GM23338 (cell line): Measurements from ENCODE around the gene ACTA2. TPM values are rescaled to one million over a fixed set of nuclear protein-coding genes. Genes with fewer than 3 reads are reported as not detected.

Experiments used
- ATAC-seq: fragments of 200-7000 bp; cut with Tn5 transposase; 3 replicates; pipeline ENCODE4 v1.9.1; 2020
- DNase-seq: peaks from one replicate; pipeline ENCODE4 v3.0.0-alpha.2; 2015; ENCODE audit warnings: low spot score
- H2AFZ ChIP-seq: fragments of 200-600 bp; sonication (generic); 2 replicates; pipeline ENCODE4 v1.8.0; 2016; ENCODE audit warnings: antibody characterized with exemption, mild to moderate bottlenecking, moderate library complexity
- H3F3A ChIP-seq: fragments of 200-600 bp; sonication (generic); replicated peaks from 2 replicates; pipeline ENCODE4 v1.8.0; 2017; ENCODE audit warnings: antibody characterized with exemption, mixed run types, low read depth
- H3K27ac ChIP-seq: fragments of 200-600 bp; sonication (generic); 2 replicates; pipeline ENCODE4 v1.6.1; 2016; ENCODE audit warnings: low read depth
- H3K27me3 ChIP-seq: fragments of 200-600 bp; sonication (generic); 2 replicates; pipeline ENCODE4 v1.8.0; 2016; ENCODE audit warnings: mild to moderate bottlenecking, mixed run types, moderate library complexity; ENCODE audit not compliant: insufficient read depth
- H3K36me3 ChIP-seq: fragments of 200-600 bp; sonication (generic); 2 replicates; pipeline ENCODE4 v1.8.0; 2016; ENCODE audit warnings: mild to moderate bottlenecking; ENCODE audit not compliant: insufficient read depth
- H3K4me1 ChIP-seq: fragments of 200-600 bp; sonication (generic); 2 replicates; pipeline ENCODE4 v1.8.0; 2016; ENCODE audit warnings: mild to moderate bottlenecking, moderate library complexity; ENCODE audit not compliant: insufficient read depth
- H3K4me2 ChIP-seq: fragments of 200-600 bp; sonication (generic); 2 replicates; pipeline ENCODE4 v1.7.1; 2017; ENCODE audit warnings: mixed run types
- H3K4me3 ChIP-seq: fragments of 200-600 bp; sonication (generic); 2 replicates; pipeline ENCODE4 v1.6.1; 2016; ENCODE audit warnings: mixed run types
- H3K79me2 ChIP-seq: fragments of 200-600 bp; sonication (generic); replicated peaks from 2 replicates; pipeline ENCODE4 v1.8.0; 2017; ENCODE audit warnings: mild to moderate bottlenecking; ENCODE audit not compliant: insufficient read depth
- H3K9me2 ChIP-seq: fragments of 200-600 bp; sonication (generic); 2 replicates; pipeline ENCODE4 v1.8.0; 2017; ENCODE audit not compliant: insufficient read depth
- H4K20me1 ChIP-seq: fragments of 200-600 bp; sonication (generic); replicated peaks from 2 replicates; pipeline ENCODE4 v1.8.0; 2017; ENCODE audit warnings: mild to moderate bottlenecking; ENCODE audit not compliant: insufficient read depth
- H3K27ac Mint-ChIP-seq: 2 replicates; pipeline ENCODE4 v1.8.0; 2020; ENCODE audit warnings: inconsistent platforms, mild to moderate bottlenecking, moderate library complexity, mixed read lengths
- H3K27me3 Mint-ChIP-seq: 3 replicates; pipeline ENCODE4 v1.8.0; 2022; ENCODE audit warnings: low read depth, mild to moderate bottlenecking, moderate library complexity, mixed read lengths, inconsistent platforms; ENCODE audit not compliant: insufficient read depth, poor library complexity
- H3K36me3 Mint-ChIP-seq: 3 replicates; pipeline ENCODE4 v1.8.0; 2021; ENCODE audit warnings: low read depth, mild to moderate bottlenecking, inconsistent platforms, moderate library complexity, mixed read lengths
- H3K4me1 Mint-ChIP-seq: 3 replicates; pipeline ENCODE4 v1.8.0; 2020; ENCODE audit warnings: mild to moderate bottlenecking, inconsistent platforms, mixed read lengths
- H3K4me3 Mint-ChIP-seq: 3 replicates; pipeline ENCODE4 v1.8.0; 2021; ENCODE audit warnings: moderate library complexity, mild to moderate bottlenecking, inconsistent platforms, mixed read lengths
- H3K9me3 Mint-ChIP-seq: 3 replicates; pipeline ENCODE4 v1.8.0; 2020; ENCODE audit warnings: moderate library complexity, mild to moderate bottlenecking, inconsistent platforms, mixed read lengths
- CREB1 ChIP-seq: fragments of 250-450 bp; sonication (Bioruptor Pico); IDR thresholded peaks from 2 replicates; pipeline ENCODE4 v1.5.0; 2020; ENCODE audit warnings: low read depth, mild to moderate bottlenecking, moderate library complexity
- EZH2 ChIP-seq: fragments of 200-600 bp; sonication (generic); IDR thresholded peaks from one replicate; pipeline ENCODE4 v1.8.0; 2017; ENCODE audit warnings: antibody characterized with exemption, mild to moderate bottlenecking, low read depth; ENCODE audit not compliant: unreplicated experiment
- EZH2phosphoT487 ChIP-seq: fragments of 200-600 bp; sonication (generic); IDR thresholded peaks from one replicate; pipeline ENCODE4 v1.8.1; 2018; ENCODE audit warnings: antibody characterized with exemption; ENCODE audit not compliant: unreplicated experiment
- JUNB ChIP-seq: IDR thresholded peaks from one replicate; pipeline ENCODE4 v1.6.1; 2016; ENCODE audit warnings: antibody characterized with exemption; ENCODE audit not compliant: unreplicated experiment
- NANOG ChIP-seq: IDR thresholded peaks from 2 replicates; pipeline ENCODE4 v1.6.1; 2016; ENCODE audit warnings: antibody characterized with exemption, borderline replicate concordance
- POLR2AphosphoS5 ChIP-seq: IDR thresholded peaks from 2 replicates; pipeline ENCODE4 v1.6.1; 2016; ENCODE audit warnings: antibody characterized with exemption, low read depth
- STAT1 ChIP-seq: IDR thresholded peaks from one replicate; pipeline ENCODE4 v1.6.1; 2016; ENCODE audit warnings: antibody characterized with exemption; ENCODE audit not compliant: unreplicated experiment
- ZNF114 ChIP-seq: fragments of 250-450 bp; sonication (Bioruptor Pico); IDR thresholded peaks from 2 replicates; pipeline ENCODE4 v1.5.0; 2020; ENCODE audit warnings: mild to moderate bottlenecking, moderate library complexity
- ZNF331 ChIP-seq: fragments of 250-450 bp; sonication (Bioruptor Pico); IDR thresholded peaks from 2 replicates; pipeline ENCODE4 v1.5.0; 2020; ENCODE audit warnings: low read depth, mild to moderate bottlenecking, moderate library complexity
- polyA plus RNA-seq: library from polyadenylated mRNA; unstranded; fragments of >200 nt; fragmentation: Nextera tagmentation; extraction: Ambion mirVana; gene quantifications from 2 replicates; pipeline ENCODE4 v1.2.1, GENCODE V29; 2016
- total RNA-seq: library from RNA; depleted of rRNA; stranded (reverse); fragments of >200 nt; shearing (Covaris generic); gene quantifications from 2 replicates; pipeline ENCODE4 v1.2.3, GENCODE V29; 2014
- TF ChIP-seq, protein P1 (sequence below): IDR thresholded peaks from 2 replicates; pipeline ENCODE4 v1.6.1; 2016; ENCODE audit warnings: antibody characterized with exemption
- TF ChIP-seq, protein P2 (sequence below), 2 experiments: fragments of 200-600 bp in 1 of 2; sonication (generic) in 1 of 2; conservative IDR thresholded peaks; 2 replicates each; pipeline versions ENCODE4 v1.5.1 to v1.6.1; 2016 to 2017; ENCODE audit warnings: antibody characterized with exemption in 2 of 2, low read depth in 2 of 2, mild to moderate bottlenecking in 2 of 2, moderate library complexity in 1 of 2
- TF ChIP-seq, protein P3 (sequence below): fragments of 250-450 bp; sonication (Bioruptor Pico); IDR thresholded peaks from 2 replicates; pipeline ENCODE4 v1.5.0; 2020; ENCODE audit warnings: mild to moderate bottlenecking, moderate library complexity
- TF ChIP-seq, protein P4 (sequence below): IDR thresholded peaks from one replicate; pipeline ENCODE4 v1.6.1; 2018; ENCODE audit warnings: antibody characterized with exemption; ENCODE audit not compliant: unreplicated experiment

ACTA2 gene
- total and polyA plus RNA-seq, 2 experiments from 2014 or later: 3.4 to 9.4 TPM

DNA sequence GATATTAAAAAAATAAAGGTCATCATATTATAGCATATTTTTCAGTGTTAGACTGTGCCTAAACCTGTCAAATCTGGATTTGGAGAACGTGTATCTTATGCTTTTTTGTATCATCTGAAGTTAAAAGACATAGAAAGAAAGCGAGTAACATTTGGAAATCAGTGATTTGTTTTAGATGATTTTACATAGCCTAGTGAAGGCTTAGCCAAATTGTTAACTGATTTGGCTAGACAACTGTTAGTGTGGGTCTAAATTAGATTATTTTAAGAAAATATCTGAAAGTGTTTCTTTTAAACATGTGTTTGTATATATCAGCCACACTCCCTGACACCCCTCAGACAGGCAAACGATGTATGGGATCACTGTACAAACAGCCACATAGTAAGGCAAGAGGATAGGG lies 35.6 kb downstream of the ACTA2 start:
- no peaks in the 10 kb centered on the region for H3K27me3 ChIP-seq
- H2AFZ ChIP-seq: no peak overlapping the region
- Mint-ChIP-seq H3K4me3 (no peak overlapping the region), H3K27me3 (no peaks in the 10 kb centered on the region), H3K4me1 (no peaks in the 10 kb centered on the region), H3K9me3 (no peaks in the 10 kb centered on the region), H3K27ac (no peak overlapping the region), H3K36me3 (no peaks in the 10 kb centered on the region)
- H4K20me1 ChIP-seq: no peaks in the 10 kb centered on the region
- no peaks in the 10 kb centered on the region for H3K9me2 ChIP-seq
- no peak overlapping the region for H3K4me3 ChIP-seq
- no peaks in the 10 kb centered on the region for H3K36me3 ChIP-seq
- DNase-seq (no peak), ATAC-seq (no peak)
- H3F3A ChIP-seq: no peaks in the 10 kb centered on the region
- H3K79me2 ChIP-seq: no peaks in the 10 kb centered on the region
- H3K27ac ChIP-seq: no peak overlapping the region
- no peaks in the 10 kb centered on the region for H3K4me1 ChIP-seq
- TF ChIP-seq, protein P1, sequence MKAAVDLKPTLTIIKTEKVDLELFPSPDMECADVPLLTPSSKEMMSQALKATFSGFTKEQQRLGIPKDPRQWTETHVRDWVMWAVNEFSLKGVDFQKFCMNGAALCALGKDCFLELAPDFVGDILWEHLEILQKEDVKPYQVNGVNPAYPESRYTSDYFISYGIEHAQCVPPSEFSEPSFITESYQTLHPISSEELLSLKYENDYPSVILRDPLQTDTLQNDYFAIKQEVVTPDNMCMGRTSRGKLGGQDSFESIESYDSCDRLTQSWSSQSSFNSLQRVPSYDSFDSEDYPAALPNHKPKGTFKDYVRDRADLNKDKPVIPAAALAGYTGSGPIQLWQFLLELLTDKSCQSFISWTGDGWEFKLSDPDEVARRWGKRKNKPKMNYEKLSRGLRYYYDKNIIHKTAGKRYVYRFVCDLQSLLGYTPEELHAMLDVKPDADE: no peak
- TF ChIP-seq, protein P2, sequence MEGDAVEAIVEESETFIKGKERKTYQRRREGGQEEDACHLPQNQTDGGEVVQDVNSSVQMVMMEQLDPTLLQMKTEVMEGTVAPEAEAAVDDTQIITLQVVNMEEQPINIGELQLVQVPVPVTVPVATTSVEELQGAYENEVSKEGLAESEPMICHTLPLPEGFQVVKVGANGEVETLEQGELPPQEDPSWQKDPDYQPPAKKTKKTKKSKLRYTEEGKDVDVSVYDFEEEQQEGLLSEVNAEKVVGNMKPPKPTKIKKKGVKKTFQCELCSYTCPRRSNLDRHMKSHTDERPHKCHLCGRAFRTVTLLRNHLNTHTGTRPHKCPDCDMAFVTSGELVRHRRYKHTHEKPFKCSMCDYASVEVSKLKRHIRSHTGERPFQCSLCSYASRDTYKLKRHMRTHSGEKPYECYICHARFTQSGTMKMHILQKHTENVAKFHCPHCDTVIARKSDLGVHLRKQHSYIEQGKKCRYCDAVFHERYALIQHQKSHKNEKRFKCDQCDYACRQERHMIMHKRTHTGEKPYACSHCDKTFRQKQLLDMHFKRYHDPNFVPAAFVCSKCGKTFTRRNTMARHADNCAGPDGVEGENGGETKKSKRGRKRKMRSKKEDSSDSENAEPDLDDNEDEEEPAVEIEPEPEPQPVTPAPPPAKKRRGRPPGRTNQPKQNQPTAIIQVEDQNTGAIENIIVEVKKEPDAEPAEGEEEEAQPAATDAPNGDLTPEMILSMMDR (conservative IDR thresholded peaks at IDR 0.05; ENCODE audit: low read depth in 2 of 2): no peak
- TF ChIP-seq, protein P3, sequence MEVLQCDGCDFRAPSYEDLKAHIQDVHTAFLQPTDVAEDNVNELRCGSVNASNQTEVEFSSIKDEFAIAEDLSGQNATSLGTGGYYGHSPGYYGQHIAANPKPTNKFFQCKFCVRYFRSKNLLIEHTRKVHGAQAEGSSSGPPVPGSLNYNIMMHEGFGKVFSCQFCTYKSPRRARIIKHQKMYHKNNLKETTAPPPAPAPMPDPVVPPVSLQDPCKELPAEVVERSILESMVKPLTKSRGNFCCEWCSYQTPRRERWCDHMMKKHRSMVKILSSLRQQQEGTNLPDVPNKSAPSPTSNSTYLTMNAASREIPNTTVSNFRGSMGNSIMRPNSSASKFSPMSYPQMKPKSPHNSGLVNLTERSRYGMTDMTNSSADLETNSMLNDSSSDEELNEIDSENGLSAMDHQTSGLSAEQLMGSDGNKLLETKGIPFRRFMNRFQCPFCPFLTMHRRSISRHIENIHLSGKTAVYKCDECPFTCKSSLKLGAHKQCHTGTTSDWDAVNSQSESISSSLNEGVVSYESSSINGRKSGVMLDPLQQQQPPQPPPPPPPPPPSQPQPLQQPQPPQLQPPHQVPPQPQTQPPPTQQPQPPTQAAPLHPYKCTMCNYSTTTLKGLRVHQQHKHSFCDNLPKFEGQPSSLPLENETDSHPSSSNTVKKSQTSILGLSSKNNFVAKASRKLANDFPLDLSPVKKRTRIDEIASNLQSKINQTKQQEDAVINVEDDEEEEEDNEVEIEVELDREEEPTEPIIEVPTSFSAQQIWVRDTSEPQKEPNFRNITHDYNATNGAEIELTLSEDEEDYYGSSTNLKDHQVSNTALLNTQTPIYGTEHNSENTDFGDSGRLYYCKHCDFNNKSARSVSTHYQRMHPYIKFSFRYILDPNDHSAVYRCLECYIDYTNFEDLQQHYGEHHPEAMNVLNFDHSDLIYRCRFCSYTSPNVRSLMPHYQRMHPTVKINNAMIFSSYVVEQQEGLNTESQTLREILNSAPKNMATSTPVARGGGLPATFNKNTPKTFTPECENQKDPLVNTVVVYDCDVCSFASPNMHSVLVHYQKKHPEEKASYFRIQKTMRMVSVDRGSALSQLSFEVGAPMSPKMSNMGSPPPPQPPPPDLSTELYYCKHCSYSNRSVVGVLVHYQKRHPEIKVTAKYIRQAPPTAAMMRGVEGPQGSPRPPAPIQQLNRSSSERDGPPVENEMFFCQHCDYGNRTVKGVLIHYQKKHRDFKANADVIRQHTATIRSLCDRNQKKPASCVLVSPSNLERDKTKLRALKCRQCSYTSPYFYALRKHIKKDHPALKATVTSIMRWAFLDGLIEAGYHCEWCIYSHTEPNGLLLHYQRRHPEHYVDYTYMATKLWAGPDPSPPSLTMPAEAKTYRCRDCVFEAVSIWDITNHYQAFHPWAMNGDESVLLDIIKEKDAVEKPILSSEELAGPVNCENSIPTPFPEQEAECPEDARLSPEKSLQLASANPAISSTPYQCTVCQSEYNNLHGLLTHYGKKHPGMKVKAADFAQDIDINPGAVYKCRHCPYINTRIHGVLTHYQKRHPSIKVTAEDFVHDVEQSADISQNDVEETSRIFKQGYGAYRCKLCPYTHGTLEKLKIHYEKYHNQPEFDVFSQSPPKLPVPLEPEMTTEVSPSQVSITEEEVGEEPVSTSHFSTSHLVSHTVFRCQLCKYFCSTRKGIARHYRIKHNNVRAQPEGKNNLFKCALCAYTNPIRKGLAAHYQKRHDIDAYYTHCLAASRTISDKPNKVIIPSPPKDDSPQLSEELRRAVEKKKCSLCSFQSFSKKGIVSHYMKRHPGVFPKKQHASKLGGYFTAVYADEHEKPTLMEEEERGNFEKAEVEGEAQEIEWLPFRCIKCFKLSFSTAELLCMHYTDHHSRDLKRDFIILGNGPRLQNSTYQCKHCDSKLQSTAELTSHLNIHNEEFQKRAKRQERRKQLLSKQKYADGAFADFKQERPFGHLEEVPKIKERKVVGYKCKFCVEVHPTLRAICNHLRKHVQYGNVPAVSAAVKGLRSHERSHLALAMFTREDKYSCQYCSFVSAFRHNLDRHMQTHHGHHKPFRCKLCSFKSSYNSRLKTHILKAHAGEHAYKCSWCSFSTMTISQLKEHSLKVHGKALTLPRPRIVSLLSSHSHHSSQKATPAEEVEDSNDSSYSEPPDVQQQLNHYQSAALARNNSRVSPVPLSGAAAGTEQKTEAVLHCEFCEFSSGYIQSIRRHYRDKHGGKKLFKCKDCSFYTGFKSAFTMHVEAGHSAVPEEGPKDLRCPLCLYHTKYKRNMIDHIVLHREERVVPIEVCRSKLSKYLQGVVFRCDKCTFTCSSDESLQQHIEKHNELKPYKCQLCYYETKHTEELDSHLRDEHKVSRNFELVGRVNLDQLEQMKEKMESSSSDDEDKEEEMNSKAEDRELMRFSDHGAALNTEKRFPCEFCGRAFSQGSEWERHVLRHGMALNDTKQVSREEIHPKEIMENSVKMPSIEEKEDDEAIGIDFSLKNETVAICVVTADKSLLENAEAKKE (CRISPR knock-in tag): no peak
- TF ChIP-seq ZNF331 (no peak), EZH2phosphoT487 (no peak), EZH2 (no peak), JUNB (no peak), POLR2AphosphoS5 (no peak), CREB1 (no peak), STAT1 (no peak), NANOG (no peak), ZNF114 (CRISPR knock-in tag) (no peak)
- TF ChIP-seq, protein P4, sequence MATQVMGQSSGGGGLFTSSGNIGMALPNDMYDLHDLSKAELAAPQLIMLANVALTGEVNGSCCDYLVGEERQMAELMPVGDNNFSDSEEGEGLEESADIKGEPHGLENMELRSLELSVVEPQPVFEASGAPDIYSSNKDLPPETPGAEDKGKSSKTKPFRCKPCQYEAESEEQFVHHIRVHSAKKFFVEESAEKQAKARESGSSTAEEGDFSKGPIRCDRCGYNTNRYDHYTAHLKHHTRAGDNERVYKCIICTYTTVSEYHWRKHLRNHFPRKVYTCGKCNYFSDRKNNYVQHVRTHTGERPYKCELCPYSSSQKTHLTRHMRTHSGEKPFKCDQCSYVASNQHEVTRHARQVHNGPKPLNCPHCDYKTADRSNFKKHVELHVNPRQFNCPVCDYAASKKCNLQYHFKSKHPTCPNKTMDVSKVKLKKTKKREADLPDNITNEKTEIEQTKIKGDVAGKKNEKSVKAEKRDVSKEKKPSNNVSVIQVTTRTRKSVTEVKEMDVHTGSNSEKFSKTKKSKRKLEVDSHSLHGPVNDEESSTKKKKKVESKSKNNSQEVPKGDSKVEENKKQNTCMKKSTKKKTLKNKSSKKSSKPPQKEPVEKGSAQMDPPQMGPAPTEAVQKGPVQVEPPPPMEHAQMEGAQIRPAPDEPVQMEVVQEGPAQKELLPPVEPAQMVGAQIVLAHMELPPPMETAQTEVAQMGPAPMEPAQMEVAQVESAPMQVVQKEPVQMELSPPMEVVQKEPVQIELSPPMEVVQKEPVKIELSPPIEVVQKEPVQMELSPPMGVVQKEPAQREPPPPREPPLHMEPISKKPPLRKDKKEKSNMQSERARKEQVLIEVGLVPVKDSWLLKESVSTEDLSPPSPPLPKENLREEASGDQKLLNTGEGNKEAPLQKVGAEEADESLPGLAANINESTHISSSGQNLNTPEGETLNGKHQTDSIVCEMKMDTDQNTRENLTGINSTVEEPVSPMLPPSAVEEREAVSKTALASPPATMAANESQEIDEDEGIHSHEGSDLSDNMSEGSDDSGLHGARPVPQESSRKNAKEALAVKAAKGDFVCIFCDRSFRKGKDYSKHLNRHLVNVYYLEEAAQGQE: no peak
- H3K4me2 ChIP-seq: no peak overlapping the region
